ENCODE results near the gene CAMKV.

CAMKV gene

GRCh38 chr3:49901366-49902339, 31.9 kb upstream of the CAMKV start:
- DNase-seq (ENCODE audit: extremely low read depth, low read depth) = no peak

GRCh38 chr3:49900491-49901153, 30.9 kb upstream of the CAMKV start:
- TF ChIP-seq CTCF (IDR thresholded peaks at IDR 0.05; ENCODE audit: low read depth, low read length) = no peak
- DNase-seq (ENCODE audit: extremely low read depth, low read depth) = no peak

More at GRCh38 chr3:49901366-49902339, 31.9 kb upstream of the CAMKV start:
- no peak for TF ChIP-seq CTCF (IDR thresholded peaks at IDR 0.05; ENCODE audit: low read depth, low read length)

GRCh38 chr3:49899815-49900214, 30.1 kb upstream of the CAMKV start:
- DNase-seq (ENCODE audit: extremely low read depth, low read depth) = no peak
- TF ChIP-seq CTCF (IDR thresholded peaks at IDR 0.05; ENCODE audit: low read depth, low read length) = no peak; the same call in 1 of the 2 replicates

- no peak for DNase-seq (ENCODE audit: extremely low read depth, low read depth)
Measured at GRCh38 chr3:49898991-49899390, 29.3 kb upstream of the CAMKV start.

GRCh38 chr3:49896345-49896744, 26.6 kb upstream of the CAMKV start:
- no peak for DNase-seq (ENCODE audit: extremely low read depth, low read depth)
- no peak for TF ChIP-seq CTCF (IDR thresholded peaks at IDR 0.05; ENCODE audit: low read depth, low read length)

More at GRCh38 chr3:49898991-49899390, 29.3 kb upstream of the CAMKV start:
- no peak for TF ChIP-seq CTCF (IDR thresholded peaks at IDR 0.05; ENCODE audit: low read depth, low read length)

- DNase-seq (ENCODE audit: extremely low read depth, low read depth) = no peak
- no peak for TF ChIP-seq CTCF (IDR thresholded peaks at IDR 0.05; ENCODE audit: low read depth, low read length)
Measured at GRCh38 chr3:49895791-49896190, 26.1 kb upstream of the CAMKV start.

GRCh38 chr3:49889296-49889695, 19.6 kb upstream of the CAMKV start:
- TF ChIP-seq CTCF (IDR thresholded peaks at IDR 0.05; ENCODE audit: low read depth, low read length) = no peak
- no peak for DNase-seq (ENCODE audit: extremely low read depth, low read depth)

All from AG09319 (cell line).